ENCODE results near the gene TST. TPM values are rescaled to one million over a fixed set of nuclear protein-coding genes. Genes with fewer than 3 reads are reported as not detected.

TST gene
- total and polyA plus RNA-seq, 2 donors (not counting 1 experiment from before 2014, with no cell fraction given), result 12.7 to 21.6 TPM

GRCh38 chr22:37028692-37029674, 9.7 kb upstream of the TST start:
- H3K36me3 ChIP-seq (ENCODE audit: control insufficient read depth, insufficient read depth, low read length), result peaks cover 8% of the 10 kb centered on the region
- H3K4me3 ChIP-seq (replicated peaks in 1 of 4; ENCODE audit: control extremely low read depth in 1 of 4, insufficient read depth in 1 of 4, low read depth in 3 of 4, low read length in 4 of 4), result no peak overlapping the region
- TF ChIP-seq EZH2 (IDR thresholded peaks at IDR 0.05; ENCODE audit: low read length, missing control alignments), result no peak
- TF ChIP-seq, protein P1, sequence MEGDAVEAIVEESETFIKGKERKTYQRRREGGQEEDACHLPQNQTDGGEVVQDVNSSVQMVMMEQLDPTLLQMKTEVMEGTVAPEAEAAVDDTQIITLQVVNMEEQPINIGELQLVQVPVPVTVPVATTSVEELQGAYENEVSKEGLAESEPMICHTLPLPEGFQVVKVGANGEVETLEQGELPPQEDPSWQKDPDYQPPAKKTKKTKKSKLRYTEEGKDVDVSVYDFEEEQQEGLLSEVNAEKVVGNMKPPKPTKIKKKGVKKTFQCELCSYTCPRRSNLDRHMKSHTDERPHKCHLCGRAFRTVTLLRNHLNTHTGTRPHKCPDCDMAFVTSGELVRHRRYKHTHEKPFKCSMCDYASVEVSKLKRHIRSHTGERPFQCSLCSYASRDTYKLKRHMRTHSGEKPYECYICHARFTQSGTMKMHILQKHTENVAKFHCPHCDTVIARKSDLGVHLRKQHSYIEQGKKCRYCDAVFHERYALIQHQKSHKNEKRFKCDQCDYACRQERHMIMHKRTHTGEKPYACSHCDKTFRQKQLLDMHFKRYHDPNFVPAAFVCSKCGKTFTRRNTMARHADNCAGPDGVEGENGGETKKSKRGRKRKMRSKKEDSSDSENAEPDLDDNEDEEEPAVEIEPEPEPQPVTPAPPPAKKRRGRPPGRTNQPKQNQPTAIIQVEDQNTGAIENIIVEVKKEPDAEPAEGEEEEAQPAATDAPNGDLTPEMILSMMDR (conservative IDR thresholded peaks at IDR 0.05 in 1 of 2, IDR thresholded peaks at IDR 0.05 in 1 of 2; ENCODE audit: low read depth in 1 of 2, low read length in 2 of 2), result no peak
- no peak overlapping the region for H3K9ac ChIP-seq (ENCODE audit: insufficient read depth, low read length)
- no peaks in the 10 kb centered on the region for H3K27me3 ChIP-seq (ENCODE audit: control insufficient read depth, insufficient read depth, low read length)
- no peaks in the 10 kb centered on the region for H3K4me1 ChIP-seq (ENCODE audit: control insufficient read depth, extremely low read depth, insufficient read depth, low read length)
- H2AFZ ChIP-seq (ENCODE audit: low read length), result no peak overlapping the region
- H4K20me1 ChIP-seq (ENCODE audit: control insufficient read depth, extremely low read depth, insufficient read depth, low read length), result no peaks in the 10 kb centered on the region
- no peak for DNase-seq (ENCODE audit: low read depth in 2 of 2)
- no peak overlapping the region for H3K27ac ChIP-seq (ENCODE audit: insufficient read depth, low read length)
- H3K9me3 ChIP-seq (ENCODE audit: control insufficient read depth, insufficient read depth, low read depth, low read length), result no peaks in the 10 kb centered on the region
- no peaks in the 10 kb centered on the region for H3K79me2 ChIP-seq (ENCODE audit: control insufficient read depth, insufficient read depth, low read length)
- H3K4me2 ChIP-seq (ENCODE audit: extremely low read depth, insufficient read depth, low read length), result no peak overlapping the region

DNA sequence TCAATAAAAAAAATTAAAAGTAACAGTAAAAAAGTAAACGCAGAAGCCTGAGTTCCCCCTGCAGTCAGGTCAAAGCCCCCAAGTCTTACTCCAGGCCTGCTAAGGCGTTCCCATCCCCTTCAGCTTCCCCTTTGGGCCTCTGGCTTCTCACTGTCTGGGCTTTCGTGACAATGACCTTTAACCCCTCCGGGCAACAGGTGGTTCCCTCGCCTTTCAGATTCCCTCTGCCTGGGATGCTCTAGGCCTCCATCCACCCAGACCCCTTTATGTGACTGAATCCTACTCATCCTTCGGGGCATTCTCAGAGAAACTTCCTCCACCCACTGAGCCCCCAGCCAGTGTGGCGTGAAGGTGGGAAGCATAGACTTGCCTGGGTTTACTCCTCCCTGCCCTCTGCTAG, 8.3 kb upstream of the TST start:
- H3K4me3 ChIP-seq (replicated peaks in 1 of 4; ENCODE audit: control extremely low read depth in 1 of 4, insufficient read depth in 1 of 4, low read depth in 3 of 4, low read length in 4 of 4), result no peak overlapping the region

GRCh38 chr22:37026325-37026724, 7.1 kb upstream of the TST start:
- Histone ChIP-seq H3K27ac (ENCODE audit: insufficient read depth, low read length) (no peak overlapping the region), H3K4me3 (replicated peaks in 1 of 4; ENCODE audit: control extremely low read depth in 1 of 4, insufficient read depth in 1 of 4, low read depth in 3 of 4, low read length in 4 of 4) (no peak overlapping the region), H3K27me3 (ENCODE audit: control insufficient read depth, insufficient read depth, low read length) (no peaks in the 10 kb centered on the region), H2AFZ (ENCODE audit: low read length) (no peak overlapping the region), H3K36me3 (ENCODE audit: control insufficient read depth, insufficient read depth, low read length) (peaks cover 8% of the 10 kb centered on the region), H3K79me2 (ENCODE audit: control insufficient read depth, insufficient read depth, low read length) (no peaks in the 10 kb centered on the region), H3K4me2 (ENCODE audit: extremely low read depth, insufficient read depth, low read length) (no peak overlapping the region), H4K20me1 (ENCODE audit: control insufficient read depth, extremely low read depth, insufficient read depth, low read length) (no peaks in the 10 kb centered on the region), H3K9me3 (ENCODE audit: control insufficient read depth, insufficient read depth, low read depth, low read length) (no peaks in the 10 kb centered on the region), H3K9ac (ENCODE audit: insufficient read depth, low read length) (no peak overlapping the region), H3K4me1 (ENCODE audit: control insufficient read depth, extremely low read depth, insufficient read depth, low read length) (no peaks in the 10 kb centered on the region)
- TF ChIP-seq EZH2 (IDR thresholded peaks at IDR 0.05; ENCODE audit: low read length, missing control alignments), result no peak
- TF ChIP-seq, protein P1 (conservative IDR thresholded peaks at IDR 0.05 in 1 of 2, IDR thresholded peaks at IDR 0.05 in 1 of 2; ENCODE audit: low read depth in 1 of 2, low read length in 2 of 2), result no peak
- no peak for DNase-seq (ENCODE audit: low read depth in 2 of 2)

More for the DNA sequence above, 8.3 kb upstream of the TST start:
- Histone ChIP-seq H4K20me1 (ENCODE audit: control insufficient read depth, extremely low read depth, insufficient read depth, low read length) (no peaks in the 10 kb centered on the region), H3K79me2 (ENCODE audit: control insufficient read depth, insufficient read depth, low read length) (no peaks in the 10 kb centered on the region), H2AFZ (ENCODE audit: low read length) (no peak overlapping the region), H3K36me3 (ENCODE audit: control insufficient read depth, insufficient read depth, low read length) (peaks cover 8% of the 10 kb centered on the region), H3K9ac (ENCODE audit: insufficient read depth, low read length) (no peak overlapping the region), H3K27me3 (ENCODE audit: control insufficient read depth, insufficient read depth, low read length) (no peaks in the 10 kb centered on the region), H3K4me2 (ENCODE audit: extremely low read depth, insufficient read depth, low read length) (no peak overlapping the region), H3K27ac (ENCODE audit: insufficient read depth, low read length) (no peak overlapping the region), H3K4me1 (ENCODE audit: control insufficient read depth, extremely low read depth, insufficient read depth, low read length) (no peaks in the 10 kb centered on the region), H3K9me3 (ENCODE audit: control insufficient read depth, insufficient read depth, low read depth, low read length) (no peaks in the 10 kb centered on the region)
- DNase-seq (ENCODE audit: low read depth in 2 of 2), result no peak
- TF ChIP-seq, protein P1 (conservative IDR thresholded peaks at IDR 0.05 in 1 of 2, IDR thresholded peaks at IDR 0.05 in 1 of 2; ENCODE audit: low read depth in 1 of 2, low read length in 2 of 2), result no peak
- TF ChIP-seq EZH2 (IDR thresholded peaks at IDR 0.05; ENCODE audit: low read length, missing control alignments), result no peak

Data from fibroblast of lung (primary cell).